Liver (tissue), 9 donors: ENCODE measurements around the gene NPW. TPM values are rescaled to one million over a fixed set of nuclear protein-coding genes. Genes with fewer than 3 reads are reported as not detected.

Experiments used
- DNase-seq: peaks from one replicate; pipeline ENCODE4 v3.0.0-alpha.2; 2017; ENCODE audit warnings: low spot score
- H3K27ac ChIP-seq, 2 donors: one replicate each; pipeline ENCODE4 v1.7.0; 2013; ENCODE audit warnings: inconsistent platforms in 2 of 2, low read length in 2 of 2, control low read depth in 1 of 2, low read depth in 1 of 2, mild to moderate bottlenecking in 1 of 2
- H3K27me3 ChIP-seq, 4 donors: one replicate each; pipeline versions ENCODE4 v1.6.1 to v1.7.0; 2013; ENCODE audit warnings: low read length in 3 of 4, inconsistent platforms in 1 of 4, mild to moderate bottlenecking in 1 of 4, moderate library complexity in 1 of 4; ENCODE audit not compliant: control insufficient read depth in 4 of 4, insufficient read depth in 4 of 4
- H3K36me3 ChIP-seq, 4 donors: one replicate each; pipeline versions ENCODE4 v1.6.1 to v1.7.0; 2013; ENCODE audit warnings: low read length in 3 of 4, mild to moderate bottlenecking in 3 of 4, low read depth in 1 of 4, moderate library complexity in 1 of 4; ENCODE audit not compliant: control insufficient read depth in 4 of 4, insufficient read depth in 3 of 4
- H3K4me1 ChIP-seq, 4 donors: one replicate each; pipeline versions ENCODE4 v1.6.1 to v1.7.0; 2013; ENCODE audit warnings: low read length in 3 of 4, mild to moderate bottlenecking in 3 of 4, moderate library complexity in 1 of 4; ENCODE audit not compliant: control insufficient read depth in 4 of 4, insufficient read depth in 4 of 4
- H3K4me3 ChIP-seq, 3 donors: one replicate each; pipeline versions ENCODE4 v1.6.1 to v1.7.0; 2013; ENCODE audit warnings: low read length in 3 of 3, control low read depth in 1 of 3, low read depth in 1 of 3, mild to moderate bottlenecking in 1 of 3
- H3K9ac ChIP-seq, 2 donors: one replicate each; pipeline ENCODE4 v1.7.0; 2013; ENCODE audit warnings: low read length in 2 of 2, mild to moderate bottlenecking in 2 of 2, moderate library complexity in 2 of 2, control low read depth in 1 of 2, low read depth in 1 of 2
- H3K9me3 ChIP-seq, 4 donors: one replicate each; pipeline versions ENCODE4 v1.6.1 to v1.7.0; 2013; ENCODE audit warnings: low read length in 3 of 4; ENCODE audit not compliant: control insufficient read depth in 4 of 4
- EGR1 ChIP-seq, 2 donors: IDR thresholded peaks; 2 replicates each; pipeline ENCODE4 v1.6.1; 2016 to 2018; ENCODE audit warnings: antibody characterized with exemption in 2 of 2, low read depth in 2 of 2
- FOXA1 ChIP-seq: IDR thresholded peaks from 2 replicates; pipeline ENCODE4 v1.6.1; 2016; ENCODE audit warnings: antibody characterized with exemption
- FOXA2 ChIP-seq: IDR thresholded peaks from 2 replicates; pipeline ENCODE4 v1.6.1; 2016; ENCODE audit warnings: antibody characterized with exemption
- HNF4A ChIP-seq, 2 donors: conservative IDR thresholded peaks; 2 replicates each; pipeline ENCODE4 v1.6.1; 2016; ENCODE audit warnings: antibody characterized with exemption in 2 of 2, mild to moderate bottlenecking in 2 of 2
- HNF4G ChIP-seq: IDR thresholded peaks from 2 replicates; pipeline ENCODE4 v1.6.1; 2016; ENCODE audit warnings: antibody characterized with exemption
- JUND ChIP-seq, 2 donors: IDR thresholded peaks; 2 replicates each; pipeline ENCODE4 v1.6.1; 2016; ENCODE audit warnings: antibody characterized with exemption in 2 of 2
- NR2F2 ChIP-seq: IDR thresholded peaks from 2 replicates; pipeline ENCODE4 v1.6.1; 2016; ENCODE audit warnings: antibody characterized with exemption
- RAD21 ChIP-seq, 2 donors: IDR thresholded peaks; 2 replicates each; pipeline ENCODE4 v1.6.1; 2016; ENCODE audit warnings: antibody characterized with exemption in 2 of 2, mild to moderate bottlenecking in 2 of 2
- RXRA ChIP-seq, 2 donors: IDR thresholded peaks; 2 replicates each; pipeline ENCODE4 v1.6.1; 2017 to 2018; ENCODE audit warnings: antibody characterized with exemption in 2 of 2, mild to moderate bottlenecking in 1 of 2
- SP1 ChIP-seq: IDR thresholded peaks from 2 replicates; pipeline ENCODE4 v1.6.1; 2018; ENCODE audit warnings: antibody characterized with exemption, mild to moderate bottlenecking
- TAF1 ChIP-seq: conservative IDR thresholded peaks from 2 replicates; pipeline ENCODE4 v1.6.1; 2016; ENCODE audit warnings: antibody characterized with exemption, mild to moderate bottlenecking
- WGBS: extraction: QIAGEN DNeasy Blood & Tissue Kit; methylation state at CpG from one replicate; pipeline ENCODE4 v1.1.7; 2013; 5-methylcytosine and 5-hydroxymethylcytosine counted together
- polyA plus RNA-seq, 2 donors: library from polyadenylated mRNA; stranded (reverse) in 1 of 2; unstranded in 1 of 2; fragments of 200-250 nt in 1 of 2; fragments of >200 nt in 1 of 2; fragmentation: Nextera tagmentation in 1 of 2; extraction: Ambion mirVana in 1 of 2; gene quantifications; one replicate each; pipeline versions ENCODE4 v1.2.1 to v1.2.3, GENCODE V29; 2013 to 2015
- total RNA-seq, 2 donors: library from RNA; depleted of rRNA; stranded (reverse); fragments of >200 nt; gene quantifications; one replicate each; pipeline ENCODE4 v1.2.3, GENCODE V29; 2014
- TF ChIP-seq, protein P1 (sequence below): IDR thresholded peaks from 2 replicates; pipeline ENCODE4 v1.6.1; 2016; ENCODE audit warnings: antibody characterized with exemption
- TF ChIP-seq, protein P2 (sequence below): fragments of 150-350 bp; IDR thresholded peaks from 2 replicates; pipeline ENCODE4 v1.5.1; 2017; ENCODE audit warnings: improper control_type of control experiment, low read depth, low read length; ENCODE audit not compliant: missing input control
- TF ChIP-seq, protein P3 (sequence below): IDR thresholded peaks from 2 replicates; pipeline ENCODE4 v1.6.1; 2016; ENCODE audit warnings: antibody characterized with exemption
- TF ChIP-seq, protein P4 (sequence below): IDR thresholded peaks from 2 replicates; pipeline ENCODE4 v1.6.1; 2016; ENCODE audit warnings: antibody characterized with exemption, mild to moderate bottlenecking
- donor health status: healthy.
- donor health status: healthy.
- donor health status: healthy.
- donor health status: healthy.
- donor health status: healthy.

The NPW gene
- total and polyA plus RNA-seq, 4 donors = 1.3 to 20.6 (median 9.1) TPM

DNA sequence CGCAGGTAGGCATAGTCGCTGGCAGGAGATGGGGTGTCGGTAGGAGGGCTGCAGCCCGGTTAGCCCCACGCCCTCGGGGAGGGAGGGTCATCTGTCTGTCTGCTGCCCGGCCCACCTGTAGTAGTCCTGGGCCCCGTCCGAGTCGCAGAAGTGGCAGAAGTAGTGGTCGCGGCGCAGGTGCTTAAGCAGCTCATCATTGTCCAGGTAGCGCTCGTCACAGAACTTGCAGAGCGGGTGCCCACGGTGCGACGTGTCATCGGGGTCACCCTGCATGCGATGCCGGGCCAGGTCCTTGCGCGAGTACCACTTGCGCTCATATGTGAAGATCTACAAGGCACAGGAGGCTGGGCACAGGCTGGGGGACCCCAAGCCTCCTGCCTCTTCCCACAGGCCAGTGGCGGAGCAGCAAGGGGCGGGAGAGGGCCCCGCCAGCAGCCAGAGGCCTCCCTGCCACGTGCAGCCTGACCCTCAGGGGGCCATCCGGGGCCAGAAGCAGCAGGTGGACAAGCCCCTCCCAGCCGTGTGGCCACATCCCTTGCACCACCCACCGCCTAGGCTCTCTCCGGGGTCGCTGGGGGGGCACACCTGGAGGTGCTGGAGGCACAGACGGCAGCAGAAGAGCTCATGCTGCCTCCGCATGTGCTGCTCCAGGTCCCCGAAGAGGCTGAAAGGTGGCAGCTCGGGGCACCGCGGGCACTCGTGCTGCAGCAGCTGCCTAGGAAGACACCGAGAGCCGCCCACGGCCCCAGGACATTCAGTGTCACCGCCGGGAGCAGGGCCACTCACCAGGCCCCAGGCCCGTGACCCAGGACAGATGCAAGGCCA lies 17.0 kb upstream of the NPW start:
- Histone ChIP-seq H3K9ac (no peak overlapping the region), H3K36me3 (peaks cover 19 to 56% (median 25%) of the 10 kb centered on the region in 4 donors), H3K27ac (no peak overlapping the region), H3K27me3 (no peaks in the 10 kb centered on the region), H3K9me3 (no peaks in the 10 kb centered on the region), H3K4me1 (peaks cover 29 to 43% (median 34%) of the 10 kb centered on the region in 4 donors), H3K4me3 (no peak overlapping the region)
- TF ChIP-seq HNF4A (conservative IDR thresholded peaks at IDR 0.05) (no peak), RAD21 (IDR thresholded peaks at IDR 0.05) (no peak), FOXA2 (no peak), TAF1 (no peak), SP1 (no peak), JUND (IDR thresholded peaks at IDR 0.05) (no peak), HNF4G (no peak), NR2F2 (no peak), RXRA (IDR thresholded peaks at IDR 0.05) (no peak), FOXA1 (no peak), EGR1 (IDR thresholded peaks at IDR 0.05; ENCODE audit: low read depth in 2 of 2) (no peak)
- TF ChIP-seq, protein P1, sequence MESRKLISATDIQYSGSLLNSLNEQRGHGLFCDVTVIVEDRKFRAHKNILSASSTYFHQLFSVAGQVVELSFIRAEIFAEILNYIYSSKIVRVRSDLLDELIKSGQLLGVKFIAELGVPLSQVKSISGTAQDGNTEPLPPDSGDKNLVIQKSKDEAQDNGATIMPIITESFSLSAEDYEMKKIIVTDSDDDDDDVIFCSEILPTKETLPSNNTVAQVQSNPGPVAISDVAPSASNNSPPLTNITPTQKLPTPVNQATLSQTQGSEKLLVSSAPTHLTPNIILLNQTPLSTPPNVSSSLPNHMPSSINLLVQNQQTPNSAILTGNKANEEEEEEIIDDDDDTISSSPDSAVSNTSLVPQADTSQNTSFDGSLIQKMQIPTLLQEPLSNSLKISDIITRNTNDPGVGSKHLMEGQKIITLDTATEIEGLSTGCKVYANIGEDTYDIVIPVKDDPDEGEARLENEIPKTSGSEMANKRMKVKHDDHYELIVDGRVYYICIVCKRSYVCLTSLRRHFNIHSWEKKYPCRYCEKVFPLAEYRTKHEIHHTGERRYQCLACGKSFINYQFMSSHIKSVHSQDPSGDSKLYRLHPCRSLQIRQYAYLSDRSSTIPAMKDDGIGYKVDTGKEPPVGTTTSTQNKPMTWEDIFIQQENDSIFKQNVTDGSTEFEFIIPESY = no peak
- TF ChIP-seq, protein P2, sequence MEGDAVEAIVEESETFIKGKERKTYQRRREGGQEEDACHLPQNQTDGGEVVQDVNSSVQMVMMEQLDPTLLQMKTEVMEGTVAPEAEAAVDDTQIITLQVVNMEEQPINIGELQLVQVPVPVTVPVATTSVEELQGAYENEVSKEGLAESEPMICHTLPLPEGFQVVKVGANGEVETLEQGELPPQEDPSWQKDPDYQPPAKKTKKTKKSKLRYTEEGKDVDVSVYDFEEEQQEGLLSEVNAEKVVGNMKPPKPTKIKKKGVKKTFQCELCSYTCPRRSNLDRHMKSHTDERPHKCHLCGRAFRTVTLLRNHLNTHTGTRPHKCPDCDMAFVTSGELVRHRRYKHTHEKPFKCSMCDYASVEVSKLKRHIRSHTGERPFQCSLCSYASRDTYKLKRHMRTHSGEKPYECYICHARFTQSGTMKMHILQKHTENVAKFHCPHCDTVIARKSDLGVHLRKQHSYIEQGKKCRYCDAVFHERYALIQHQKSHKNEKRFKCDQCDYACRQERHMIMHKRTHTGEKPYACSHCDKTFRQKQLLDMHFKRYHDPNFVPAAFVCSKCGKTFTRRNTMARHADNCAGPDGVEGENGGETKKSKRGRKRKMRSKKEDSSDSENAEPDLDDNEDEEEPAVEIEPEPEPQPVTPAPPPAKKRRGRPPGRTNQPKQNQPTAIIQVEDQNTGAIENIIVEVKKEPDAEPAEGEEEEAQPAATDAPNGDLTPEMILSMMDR = no peak
- TF ChIP-seq, protein P3, sequence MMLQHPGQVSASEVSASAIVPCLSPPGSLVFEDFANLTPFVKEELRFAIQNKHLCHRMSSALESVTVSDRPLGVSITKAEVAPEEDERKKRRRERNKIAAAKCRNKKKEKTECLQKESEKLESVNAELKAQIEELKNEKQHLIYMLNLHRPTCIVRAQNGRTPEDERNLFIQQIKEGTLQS = no peak
- TF ChIP-seq, protein P4, sequence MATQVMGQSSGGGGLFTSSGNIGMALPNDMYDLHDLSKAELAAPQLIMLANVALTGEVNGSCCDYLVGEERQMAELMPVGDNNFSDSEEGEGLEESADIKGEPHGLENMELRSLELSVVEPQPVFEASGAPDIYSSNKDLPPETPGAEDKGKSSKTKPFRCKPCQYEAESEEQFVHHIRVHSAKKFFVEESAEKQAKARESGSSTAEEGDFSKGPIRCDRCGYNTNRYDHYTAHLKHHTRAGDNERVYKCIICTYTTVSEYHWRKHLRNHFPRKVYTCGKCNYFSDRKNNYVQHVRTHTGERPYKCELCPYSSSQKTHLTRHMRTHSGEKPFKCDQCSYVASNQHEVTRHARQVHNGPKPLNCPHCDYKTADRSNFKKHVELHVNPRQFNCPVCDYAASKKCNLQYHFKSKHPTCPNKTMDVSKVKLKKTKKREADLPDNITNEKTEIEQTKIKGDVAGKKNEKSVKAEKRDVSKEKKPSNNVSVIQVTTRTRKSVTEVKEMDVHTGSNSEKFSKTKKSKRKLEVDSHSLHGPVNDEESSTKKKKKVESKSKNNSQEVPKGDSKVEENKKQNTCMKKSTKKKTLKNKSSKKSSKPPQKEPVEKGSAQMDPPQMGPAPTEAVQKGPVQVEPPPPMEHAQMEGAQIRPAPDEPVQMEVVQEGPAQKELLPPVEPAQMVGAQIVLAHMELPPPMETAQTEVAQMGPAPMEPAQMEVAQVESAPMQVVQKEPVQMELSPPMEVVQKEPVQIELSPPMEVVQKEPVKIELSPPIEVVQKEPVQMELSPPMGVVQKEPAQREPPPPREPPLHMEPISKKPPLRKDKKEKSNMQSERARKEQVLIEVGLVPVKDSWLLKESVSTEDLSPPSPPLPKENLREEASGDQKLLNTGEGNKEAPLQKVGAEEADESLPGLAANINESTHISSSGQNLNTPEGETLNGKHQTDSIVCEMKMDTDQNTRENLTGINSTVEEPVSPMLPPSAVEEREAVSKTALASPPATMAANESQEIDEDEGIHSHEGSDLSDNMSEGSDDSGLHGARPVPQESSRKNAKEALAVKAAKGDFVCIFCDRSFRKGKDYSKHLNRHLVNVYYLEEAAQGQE = no peak
- 95% methylated on average over 47 of the region's 47 CpGs for WGBS
- no peak for DNase-seq
